WTC11 (cell line): ENCODE results near the gene ALKBH2. TPM values are rescaled to one million over a fixed set of nuclear protein-coding genes. Genes with fewer than 3 reads are reported as not detected.

ENCODE experiments used
- ATAC-seq: fragments of 200-7000 bp; cut with Tn5 transposase; 2 replicates; pipeline ENCODE4 v1.10.0; 2021; ENCODE audit warnings: mild to moderate bottlenecking, moderate library complexity
- CTCF ChIA-PET: fragments of 300-600 bp; sonication (Branson Sonifier 250); formaldehyde crosslinking; loops from one replicate; lab custom pipeline; 2021; ENCODE audit warnings: antibody characterized with exemption; lab: Charles Lee
- POLR2A ChIA-PET: fragments of 350-600 bp; sonication (Branson Sonifier 250); formaldehyde crosslinking; loops from one replicate; lab custom pipeline; 2021; ENCODE audit warnings: antibody characterized with exemption; lab: Charles Lee
- DNase-seq: peaks from one replicate; pipeline ENCODE4 v3.0.0; 2021; ENCODE audit warnings: low spot score
- H3K27ac Mint-ChIP-seq: 2 replicates; pipeline ENCODE4 v1.8.0; 2021; ENCODE audit warnings: mixed read lengths
- H3K27me3 Mint-ChIP-seq: 2 replicates; pipeline ENCODE4 v1.8.0; 2021; ENCODE audit warnings: low read depth, mild to moderate bottlenecking, moderate library complexity, mixed read lengths
- H3K36me3 Mint-ChIP-seq: 2 replicates; pipeline ENCODE4 v1.8.0; 2021; ENCODE audit warnings: mixed read lengths
- H3K4me1 Mint-ChIP-seq: 2 replicates; pipeline ENCODE4 v1.8.0; 2022; ENCODE audit warnings: mixed read lengths
- H3K4me3 Mint-ChIP-seq: 2 replicates; pipeline ENCODE4 v1.8.0; 2021; ENCODE audit warnings: mild to moderate bottlenecking, moderate library complexity, mixed read lengths
- H3K9me3 Mint-ChIP-seq: 2 replicates; pipeline ENCODE4 v1.8.0; 2021; ENCODE audit warnings: mixed read lengths
- CREM ChIP-seq: sonication (generic); formaldehyde crosslinking; IDR thresholded peaks from 2 replicates; pipeline ENCODE4 v1.8.1; 2022; ENCODE audit warnings: mild to moderate bottlenecking, missing genetic modification reagents, moderate library complexity
- ETV6 ChIP-seq: sonication (generic); formaldehyde crosslinking; IDR thresholded peaks from 2 replicates; pipeline ENCODE4 v1.8.1; 2022; ENCODE audit warnings: mild to moderate bottlenecking, missing genetic modification reagents
- FOXJ3 ChIP-seq: sonication (generic); formaldehyde crosslinking; IDR thresholded peaks from 2 replicates; pipeline ENCODE4 v1.9.0; 2021; ENCODE audit warnings: missing genetic modification reagents, mild to moderate bottlenecking, borderline replicate concordance
- IRF2 ChIP-seq: sonication (generic); formaldehyde crosslinking; IDR thresholded peaks from 2 replicates; pipeline ENCODE4 v1.8.0; 2022; ENCODE audit warnings: low read depth, missing genetic modification reagents, borderline replicate concordance
- NR3C1 ChIP-seq: sonication (generic); formaldehyde crosslinking; conservative IDR thresholded peaks from 2 replicates; pipeline ENCODE4 v1.8.1; 2023; ENCODE audit warnings: low read depth, mild to moderate bottlenecking, missing genetic modification reagents
- SMAD3 ChIP-seq: sonication (generic); formaldehyde crosslinking; IDR thresholded peaks from 2 replicates; pipeline ENCODE4 v1.8.0; 2022; ENCODE audit warnings: missing genetic modification reagents, mild to moderate bottlenecking, borderline replicate concordance
- TEAD4 ChIP-seq: sonication (generic); formaldehyde crosslinking; IDR thresholded peaks from 2 replicates; pipeline ENCODE4 v1.8.0; 2022; ENCODE audit warnings: mild to moderate bottlenecking, missing genetic modification reagents
- ZNF121 ChIP-seq: sonication (generic); formaldehyde crosslinking; IDR thresholded peaks from 2 replicates; pipeline ENCODE4 v1.8.0; 2023; ENCODE audit warnings: missing genetic modification reagents
- ZNF416 ChIP-seq: fragments of 250-450 bp; sonication (Bioruptor Pico); IDR thresholded peaks from 2 replicates; pipeline ENCODE4 v1.9.0; 2021; ENCODE audit warnings: mild to moderate bottlenecking, inconsistent platforms
- total RNA-seq: library from RNA; stranded (reverse); gene quantifications from 3 replicates; pipeline ENCODE4 v1.2.3, GENCODE V29; 2021
- TF ChIP-seq, protein P1 (sequence below): sonication (generic); formaldehyde crosslinking; IDR thresholded peaks from 2 replicates; pipeline ENCODE4 v1.8.0; 2022; ENCODE audit warnings: mild to moderate bottlenecking, missing genetic modification reagents
- TF ChIP-seq, protein P2 (sequence below): sonication (generic); formaldehyde crosslinking; IDR thresholded peaks from 2 replicates; pipeline ENCODE4 v1.8.1; 2022; ENCODE audit warnings: missing genetic modification reagents, borderline replicate concordance
- TF ChIP-seq, protein P3 (sequence below): fragments of 250-450 bp; sonication (Bioruptor Pico); IDR thresholded peaks from 2 replicates; pipeline ENCODE4 v1.9.0; 2021; ENCODE audit warnings: mild to moderate bottlenecking
- TF ChIP-seq, protein P4 (sequence below): sonication (generic); formaldehyde crosslinking; IDR thresholded peaks from 2 replicates; pipeline ENCODE4 v1.8.0; 2022; ENCODE audit warnings: missing genetic modification reagents
- TF ChIP-seq, protein P5 (sequence below): sonication (generic); formaldehyde crosslinking; IDR thresholded peaks from 2 replicates; pipeline ENCODE4 v1.8.0; 2022; ENCODE audit warnings: mild to moderate bottlenecking, missing genetic modification reagents

The ALKBH2 gene
- total RNA-seq, 1 experiment from 2014 or later, result 15.2 TPM

DNA sequence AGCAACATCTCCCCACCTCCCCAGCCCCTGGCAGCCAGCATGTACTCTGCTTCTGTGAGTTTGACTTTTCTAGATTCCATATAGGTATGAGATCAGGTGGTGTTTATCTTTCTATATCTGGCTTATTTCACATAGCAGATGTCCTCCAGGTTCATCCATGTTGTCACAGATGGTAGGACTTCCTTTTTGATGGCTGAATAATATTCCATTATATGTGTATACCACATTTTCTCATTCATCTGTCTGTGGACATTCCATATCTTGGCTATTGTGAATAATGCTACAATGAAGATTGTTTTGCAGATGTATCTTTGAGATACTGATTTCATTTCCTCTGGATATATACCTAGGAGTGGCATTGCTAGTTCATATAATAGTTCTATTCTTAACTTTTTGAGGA, 18.4 kb downstream of the ALKBH2 start:
- Mint-ChIP-seq H3K4me1 (peaks cover 6% of the 10 kb centered on the region), H3K36me3 (peaks cover 14% of the 10 kb centered on the region), H3K27me3 (no peaks in the 10 kb centered on the region), H3K9me3 (peaks cover 18% of the 10 kb centered on the region), H3K27ac (no peak overlapping the region), H3K4me3 (no peak overlapping the region)
- ChIA-PET POLR2A (no interaction called here), CTCF (no interaction called here)
- ATAC-seq (no peak), DNase-seq (no peak)
- TF ChIP-seq TEAD4, result no peak
- no peak for TF ChIP-seq ZNF416 (CRISPR knock-in tag)
- TF ChIP-seq, protein P1, sequence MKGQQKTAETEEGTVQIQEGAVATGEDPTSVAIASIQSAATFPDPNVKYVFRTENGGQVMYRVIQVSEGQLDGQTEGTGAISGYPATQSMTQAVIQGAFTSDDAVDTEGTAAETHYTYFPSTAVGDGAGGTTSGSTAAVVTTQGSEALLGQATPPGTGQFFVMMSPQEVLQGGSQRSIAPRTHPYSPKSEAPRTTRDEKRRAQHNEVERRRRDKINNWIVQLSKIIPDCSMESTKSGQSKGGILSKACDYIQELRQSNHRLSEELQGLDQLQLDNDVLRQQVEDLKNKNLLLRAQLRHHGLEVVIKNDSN, result no peak
- TF ChIP-seq, protein P2, sequence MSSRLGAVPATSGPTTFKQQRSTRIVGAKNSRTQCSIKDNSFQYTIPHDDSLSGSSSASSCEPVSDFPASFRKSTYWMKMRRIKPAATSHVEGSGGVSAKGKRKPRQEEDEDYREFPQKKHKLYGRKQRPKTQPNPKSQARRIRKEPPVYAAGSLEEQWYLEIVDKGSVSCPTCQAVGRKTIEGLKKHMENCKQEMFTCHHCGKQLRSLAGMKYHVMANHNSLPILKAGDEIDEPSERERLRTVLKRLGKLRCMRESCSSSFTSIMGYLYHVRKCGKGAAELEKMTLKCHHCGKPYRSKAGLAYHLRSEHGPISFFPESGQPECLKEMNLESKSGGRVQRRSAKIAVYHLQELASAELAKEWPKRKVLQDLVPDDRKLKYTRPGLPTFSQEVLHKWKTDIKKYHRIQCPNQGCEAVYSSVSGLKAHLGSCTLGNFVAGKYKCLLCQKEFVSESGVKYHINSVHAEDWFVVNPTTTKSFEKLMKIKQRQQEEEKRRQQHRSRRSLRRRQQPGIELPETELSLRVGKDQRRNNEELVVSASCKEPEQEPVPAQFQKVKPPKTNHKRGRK (CRISPR knock-in tag), result no peak
- no peak for TF ChIP-seq SMAD3 (CRISPR knock-in tag)
- TF ChIP-seq, protein P3, sequence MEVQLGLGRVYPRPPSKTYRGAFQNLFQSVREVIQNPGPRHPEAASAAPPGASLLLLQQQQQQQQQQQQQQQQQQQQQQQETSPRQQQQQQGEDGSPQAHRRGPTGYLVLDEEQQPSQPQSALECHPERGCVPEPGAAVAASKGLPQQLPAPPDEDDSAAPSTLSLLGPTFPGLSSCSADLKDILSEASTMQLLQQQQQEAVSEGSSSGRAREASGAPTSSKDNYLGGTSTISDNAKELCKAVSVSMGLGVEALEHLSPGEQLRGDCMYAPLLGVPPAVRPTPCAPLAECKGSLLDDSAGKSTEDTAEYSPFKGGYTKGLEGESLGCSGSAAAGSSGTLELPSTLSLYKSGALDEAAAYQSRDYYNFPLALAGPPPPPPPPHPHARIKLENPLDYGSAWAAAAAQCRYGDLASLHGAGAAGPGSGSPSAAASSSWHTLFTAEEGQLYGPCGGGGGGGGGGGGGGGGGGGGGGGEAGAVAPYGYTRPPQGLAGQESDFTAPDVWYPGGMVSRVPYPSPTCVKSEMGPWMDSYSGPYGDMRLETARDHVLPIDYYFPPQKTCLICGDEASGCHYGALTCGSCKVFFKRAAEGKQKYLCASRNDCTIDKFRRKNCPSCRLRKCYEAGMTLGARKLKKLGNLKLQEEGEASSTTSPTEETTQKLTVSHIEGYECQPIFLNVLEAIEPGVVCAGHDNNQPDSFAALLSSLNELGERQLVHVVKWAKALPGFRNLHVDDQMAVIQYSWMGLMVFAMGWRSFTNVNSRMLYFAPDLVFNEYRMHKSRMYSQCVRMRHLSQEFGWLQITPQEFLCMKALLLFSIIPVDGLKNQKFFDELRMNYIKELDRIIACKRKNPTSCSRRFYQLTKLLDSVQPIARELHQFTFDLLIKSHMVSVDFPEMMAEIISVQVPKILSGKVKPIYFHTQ (CRISPR knock-in tag), result no peak
- TF ChIP-seq ZNF121 (CRISPR knock-in tag), result no peak
- no peak for TF ChIP-seq IRF2
- TF ChIP-seq FOXJ3, result no peak
- TF ChIP-seq, protein P4, sequence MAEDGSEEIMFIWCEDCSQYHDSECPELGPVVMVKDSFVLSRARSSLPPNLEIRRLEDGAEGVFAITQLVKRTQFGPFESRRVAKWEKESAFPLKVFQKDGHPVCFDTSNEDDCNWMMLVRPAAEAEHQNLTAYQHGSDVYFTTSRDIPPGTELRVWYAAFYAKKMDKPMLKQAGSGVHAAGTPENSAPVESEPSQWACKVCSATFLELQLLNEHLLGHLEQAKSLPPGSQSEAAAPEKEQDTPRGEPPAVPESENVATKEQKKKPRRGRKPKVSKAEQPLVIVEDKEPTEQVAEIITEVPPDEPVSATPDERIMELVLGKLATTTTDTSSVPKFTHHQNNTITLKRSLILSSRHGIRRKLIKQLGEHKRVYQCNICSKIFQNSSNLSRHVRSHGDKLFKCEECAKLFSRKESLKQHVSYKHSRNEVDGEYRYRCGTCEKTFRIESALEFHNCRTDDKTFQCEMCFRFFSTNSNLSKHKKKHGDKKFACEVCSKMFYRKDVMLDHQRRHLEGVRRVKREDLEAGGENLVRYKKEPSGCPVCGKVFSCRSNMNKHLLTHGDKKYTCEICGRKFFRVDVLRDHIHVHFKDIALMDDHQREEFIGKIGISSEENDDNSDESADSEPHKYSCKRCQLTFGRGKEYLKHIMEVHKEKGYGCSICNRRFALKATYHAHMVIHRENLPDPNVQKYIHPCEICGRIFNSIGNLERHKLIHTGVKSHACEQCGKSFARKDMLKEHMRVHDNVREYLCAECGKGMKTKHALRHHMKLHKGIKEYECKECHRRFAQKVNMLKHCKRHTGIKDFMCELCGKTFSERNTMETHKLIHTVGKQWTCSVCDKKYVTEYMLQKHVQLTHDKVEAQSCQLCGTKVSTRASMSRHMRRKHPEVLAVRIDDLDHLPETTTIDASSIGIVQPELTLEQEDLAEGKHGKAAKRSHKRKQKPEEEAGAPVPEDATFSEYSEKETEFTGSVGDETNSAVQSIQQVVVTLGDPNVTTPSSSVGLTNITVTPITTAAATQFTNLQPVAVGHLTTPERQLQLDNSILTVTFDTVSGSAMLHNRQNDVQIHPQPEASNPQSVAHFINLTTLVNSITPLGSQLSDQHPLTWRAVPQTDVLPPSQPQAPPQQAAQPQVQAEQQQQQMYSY (CRISPR knock-in tag), result no peak
- TF ChIP-seq ETV6, result no peak
- TF ChIP-seq, protein P5, sequence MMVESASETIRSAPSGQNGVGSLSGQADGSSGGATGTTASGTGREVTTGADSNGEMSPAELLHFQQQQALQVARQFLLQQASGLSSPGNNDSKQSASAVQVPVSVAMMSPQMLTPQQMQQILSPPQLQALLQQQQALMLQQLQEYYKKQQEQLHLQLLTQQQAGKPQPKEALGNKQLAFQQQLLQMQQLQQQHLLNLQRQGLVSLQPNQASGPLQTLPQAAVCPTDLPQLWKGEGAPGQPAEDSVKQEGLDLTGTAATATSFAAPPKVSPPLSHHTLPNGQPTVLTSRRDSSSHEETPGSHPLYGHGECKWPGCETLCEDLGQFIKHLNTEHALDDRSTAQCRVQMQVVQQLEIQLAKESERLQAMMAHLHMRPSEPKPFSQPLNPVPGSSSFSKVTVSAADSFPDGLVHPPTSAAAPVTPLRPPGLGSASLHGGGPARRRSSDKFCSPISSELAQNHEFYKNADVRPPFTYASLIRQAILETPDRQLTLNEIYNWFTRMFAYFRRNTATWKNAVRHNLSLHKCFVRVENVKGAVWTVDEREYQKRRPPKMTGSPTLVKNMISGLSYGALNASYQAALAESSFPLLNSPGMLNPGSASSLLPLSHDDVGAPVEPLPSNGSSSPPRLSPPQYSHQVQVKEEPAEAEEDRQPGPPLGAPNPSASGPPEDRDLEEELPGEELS (CRISPR knock-in tag), result no peak
- TF ChIP-seq CREM (CRISPR knock-in tag), result no peak
- TF ChIP-seq NR3C1 (CRISPR knock-in tag), result no peak
